Immature natural killer cell (primary cell): ENCODE results near the gene MRRF. TPM values are rescaled to one million over a fixed set of nuclear protein-coding genes. Genes with fewer than 3 reads are reported as not detected.

Source experiments
- DNase-seq, 3 donors: peaks; one replicate each; pipeline ENCODE4 v3.0.0; 2022; ENCODE audit warnings: mixed read lengths in 1 of 3
- H3K27ac Mint-ChIP-seq, 6 donors: one replicate each; pipeline ENCODE4 v1.8.0; 2020; ENCODE audit warnings: mixed read lengths in 6 of 6, mild to moderate bottlenecking in 5 of 6, inconsistent platforms in 4 of 6, moderate library complexity in 3 of 6
- H3K27me3 Mint-ChIP-seq, 3 donors: one replicate each; pipeline ENCODE4 v1.8.0; 2020 to 2021; ENCODE audit warnings: low read depth in 3 of 3, mild to moderate bottlenecking in 3 of 3, mixed read lengths in 3 of 3, moderate library complexity in 3 of 3, inconsistent platforms in 1 of 3
- H3K36me3 Mint-ChIP-seq, 3 donors: one replicate each; pipeline ENCODE4 v1.8.0; 2020; ENCODE audit warnings: mixed read lengths in 3 of 3, inconsistent platforms in 2 of 3, mild to moderate bottlenecking in 2 of 3
- H3K4me1 Mint-ChIP-seq, 2 donors: one replicate each; pipeline ENCODE4 v1.8.0; 2020; ENCODE audit warnings: inconsistent platforms in 2 of 2, mild to moderate bottlenecking in 2 of 2, mixed read lengths in 2 of 2, moderate library complexity in 1 of 2
- H3K4me3 Mint-ChIP-seq, 5 donors: one replicate each; pipeline ENCODE4 v1.8.0; 2020; ENCODE audit warnings: mild to moderate bottlenecking in 5 of 5, mixed read lengths in 5 of 5, inconsistent platforms in 3 of 5, moderate library complexity in 3 of 5
- H3K9me3 Mint-ChIP-seq, 6 donors: one replicate each; pipeline ENCODE4 v1.8.0; 2020; ENCODE audit warnings: mild to moderate bottlenecking in 6 of 6, mixed read lengths in 6 of 6, inconsistent platforms in 4 of 6, moderate library complexity in 3 of 6
- polyA plus RNA-seq, 3 donors: library from polyadenylated mRNA; unstranded; fragments of 300-500 nt; fragmentation: Illumina TruSeq; gene quantifications; one replicate each; pipeline ENCODE4 v1.2.3, GENCODE V29; 2021

The MRRF gene, protein sequence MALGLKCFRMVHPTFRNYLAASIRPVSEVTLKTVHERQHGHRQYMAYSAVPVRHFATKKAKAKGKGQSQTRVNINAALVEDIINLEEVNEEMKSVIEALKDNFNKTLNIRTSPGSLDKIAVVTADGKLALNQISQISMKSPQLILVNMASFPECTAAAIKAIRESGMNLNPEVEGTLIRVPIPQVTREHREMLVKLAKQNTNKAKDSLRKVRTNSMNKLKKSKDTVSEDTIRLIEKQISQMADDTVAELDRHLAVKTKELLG
- 10 to 100 TPM; 11.5 to 18.4 (median 16.3) TPM for polyA plus RNA-seq

DNA sequence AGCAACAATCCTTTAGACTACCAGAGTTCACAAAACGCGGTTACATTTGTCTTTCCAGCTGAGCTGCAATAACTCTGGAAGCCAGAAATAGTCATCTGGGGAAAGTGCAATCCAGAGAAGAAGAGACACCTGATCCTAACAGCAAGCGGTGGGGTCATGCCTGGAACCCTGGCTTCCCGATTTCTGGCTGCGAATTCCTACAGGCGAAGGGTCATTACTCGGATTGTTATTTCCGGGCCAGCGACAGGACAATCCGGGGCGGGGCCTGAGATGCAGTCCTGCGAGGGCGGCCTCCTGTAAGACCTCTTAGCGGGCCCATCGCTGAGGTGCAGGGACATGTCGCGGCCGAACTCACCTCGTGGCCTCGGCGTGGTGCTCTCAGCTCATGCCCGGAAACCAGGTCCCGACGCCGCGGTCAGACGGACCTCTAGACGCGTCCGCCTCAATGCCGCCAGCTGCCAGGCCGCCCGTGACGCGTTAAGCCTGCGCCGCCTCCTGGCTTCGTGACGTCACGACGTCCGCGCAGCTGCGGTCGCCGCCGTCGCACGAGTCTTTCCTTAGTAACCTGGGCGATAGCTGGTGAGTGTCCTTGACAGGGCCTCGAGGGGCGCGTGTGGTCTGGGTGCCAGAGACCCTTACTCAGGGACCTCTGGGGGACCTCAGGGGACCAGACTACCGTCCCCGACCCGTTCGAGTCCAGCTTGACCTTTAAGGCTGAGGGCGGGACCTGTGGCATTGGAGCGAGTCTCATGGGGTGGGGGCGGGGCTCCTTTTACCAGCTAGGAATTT is at the start of gene MRRF, which contains the start of gene RBM18:
MRRF (plus strand) TSS at position 523 of the 789 bp plus-strand sequence. CDS start 6,010 bp downstream, outside the sequence.
RBM18 (minus strand) TSS at position 481 of the 789 bp plus-strand sequence. CDS start 3,348 bp downstream, outside the sequence.
- H3K27me3 Mint-ChIP-seq: peaks cover 8 to 14% (median 14%) of the 10 kb centered on the region in 3 donors
- peaks cover 0 to 5% (median 0%) of the 10 kb centered on the region in 3 donors for H3K36me3 Mint-ChIP-seq
- H3K9me3 Mint-ChIP-seq: no peaks in the 10 kb centered on the region
- peaks cover 48 to 64% of the 10 kb centered on the region in 2 donors for H3K4me1 Mint-ChIP-seq
- peak within 1 kb of the TSS; percentile 93 to 100 (median 98) for H3K4me3 Mint-ChIP-seq
- DNase-seq: peak; percentile 93 to 95 (median 94)
- H3K27ac Mint-ChIP-seq: peak within 1 kb of the TSS; percentile 99 to 100 (median 100)

DNA sequence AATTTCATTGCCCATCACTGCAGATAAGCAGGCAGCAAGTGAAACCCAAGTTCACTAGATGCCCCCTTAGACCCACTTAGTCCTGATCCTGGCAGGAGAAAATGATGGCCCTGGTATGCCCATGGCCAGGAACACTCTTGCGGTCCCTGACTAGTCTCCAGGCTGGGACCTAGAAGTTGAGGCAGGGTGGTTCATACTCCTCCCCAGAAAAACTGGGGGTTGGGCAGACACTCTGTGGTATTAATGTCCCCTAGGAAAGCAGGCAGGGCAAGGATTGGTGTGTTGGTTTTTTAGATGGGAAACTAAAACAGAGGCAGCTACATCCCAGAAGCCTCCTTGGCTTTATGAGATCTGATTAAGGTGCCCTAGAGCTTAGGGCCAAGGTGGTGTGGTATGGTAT is 49.0 kb upstream of the MRRF start:
- Mint-ChIP-seq H3K4me1 (peaks cover 19 to 20% of the 10 kb centered on the region in 2 donors), H3K9me3 (peaks cover 0 to 1% (median 0%) of the 10 kb centered on the region in 6 donors), H3K27me3 (peaks cover 26 to 49% (median 30%) of the 10 kb centered on the region in 3 donors), H3K27ac (no peak overlapping the region), H3K4me3 (no peak overlapping the region), H3K36me3 (no peaks in the 10 kb centered on the region)
- DNase-seq: no peak

DNA sequence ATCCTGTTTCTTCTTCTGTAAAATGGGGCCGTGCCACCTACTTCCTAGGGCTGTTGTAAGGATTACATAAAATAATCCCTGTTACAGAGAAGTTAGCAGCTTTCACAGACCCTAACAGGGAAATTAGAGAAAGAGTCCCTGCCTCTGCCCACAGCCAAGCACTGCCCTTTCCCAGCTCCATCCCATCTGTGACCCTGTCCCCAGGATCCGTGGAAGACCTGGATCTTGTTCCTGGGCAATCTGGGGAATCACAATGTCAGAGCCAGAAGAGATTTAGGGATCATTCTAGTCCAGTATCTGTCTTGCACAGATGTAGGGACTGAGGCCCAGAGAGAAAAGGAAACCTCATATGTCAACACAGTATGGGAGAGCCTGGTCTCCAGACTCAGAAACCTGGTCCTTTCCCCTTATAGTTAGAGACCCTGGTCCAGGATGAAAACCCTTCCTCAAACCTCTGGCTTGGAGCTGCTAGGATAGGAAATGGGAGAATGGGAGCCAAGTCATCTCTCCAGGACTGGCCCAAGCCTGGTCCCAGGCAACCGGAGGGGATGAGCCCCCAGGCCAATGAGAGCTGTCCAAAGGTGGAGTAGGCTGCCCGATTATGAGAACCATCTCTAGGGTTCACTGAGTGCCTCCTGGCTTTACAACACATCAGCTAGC is 48.4 kb upstream of the MRRF start:
- Mint-ChIP-seq H3K4me1 (peaks cover 19 to 20% of the 10 kb centered on the region in 2 donors), H3K4me3 (no peak overlapping the region)

DNA sequence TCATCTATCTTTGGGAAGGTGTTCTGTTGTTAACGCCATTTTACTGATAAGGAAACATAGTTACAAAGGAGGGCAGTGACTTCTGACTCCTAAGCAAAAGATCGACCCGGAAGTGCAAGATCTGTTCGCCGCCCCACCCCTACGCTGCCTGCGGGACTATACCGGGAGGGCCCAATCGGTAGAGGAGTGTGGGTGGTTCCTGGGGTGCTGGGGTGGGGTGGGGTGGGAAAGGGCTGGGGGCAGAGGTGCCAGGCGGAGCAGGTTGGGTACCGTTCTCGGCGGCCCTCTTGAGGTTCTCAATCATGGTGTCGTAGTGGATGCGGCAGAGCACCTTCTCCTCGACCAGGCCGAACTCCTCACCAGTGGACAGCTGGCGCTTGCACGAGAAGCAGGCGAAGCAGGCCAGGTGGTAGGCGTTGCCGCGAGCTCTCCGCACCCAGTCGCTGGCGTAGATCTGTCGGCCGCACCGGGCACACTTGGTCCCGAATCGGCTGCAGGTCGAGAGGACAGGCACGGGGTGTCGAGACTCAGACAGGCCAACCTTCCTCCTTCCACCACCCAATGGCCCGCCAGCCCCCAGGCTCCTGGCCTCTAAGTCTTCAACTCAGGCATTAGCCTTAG is 47.8 kb upstream of the MRRF start:
- Mint-ChIP-seq H3K27ac (no peak overlapping the region), H3K4me3 (no peak overlapping the region), H3K36me3 (no peaks in the 10 kb centered on the region), H3K4me1 (peaks cover 19 to 20% of the 10 kb centered on the region in 2 donors), H3K27me3 (peaks cover 23 to 50% (median 32%) of the 10 kb centered on the region in 3 donors), H3K9me3 (peaks cover 0 to 1% (median 0%) of the 10 kb centered on the region in 6 donors)
- no peak for DNase-seq

More for the DNA sequence above, 48.4 kb upstream of the MRRF start:
- peaks cover 0 to 1% (median 0%) of the 10 kb centered on the region in 6 donors for H3K9me3 Mint-ChIP-seq
- no peak overlapping the region for H3K27ac Mint-ChIP-seq
- peaks cover 25 to 48% (median 32%) of the 10 kb centered on the region in 3 donors for H3K27me3 Mint-ChIP-seq
- H3K36me3 Mint-ChIP-seq: no peaks in the 10 kb centered on the region
- no peak for DNase-seq

DNA sequence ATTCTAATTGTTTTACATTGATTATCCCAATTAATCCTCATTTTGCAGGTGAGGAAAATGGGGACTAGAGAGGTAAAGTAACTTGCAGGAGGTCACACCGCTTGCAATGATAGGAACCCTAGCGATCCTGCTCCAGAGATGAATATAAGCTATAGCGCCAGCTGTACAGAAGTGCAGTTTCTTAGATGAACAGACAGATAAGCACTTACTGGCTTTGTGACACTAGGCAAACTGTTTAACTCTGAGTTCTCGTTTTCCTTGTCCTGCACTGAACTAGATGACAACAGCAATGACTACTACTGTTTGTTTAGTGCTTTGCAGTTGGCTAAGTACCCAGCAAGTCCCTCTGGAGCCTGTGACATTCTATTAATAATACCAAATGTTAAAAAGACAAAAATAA is 47.0 kb upstream of the MRRF start:
- peaks cover 23 to 53% (median 32%) of the 10 kb centered on the region in 3 donors for H3K27me3 Mint-ChIP-seq
- no peak overlapping the region for H3K4me3 Mint-ChIP-seq
- DNase-seq: no peak
- peaks cover 19% of the 10 kb centered on the region in 2 donors for H3K4me1 Mint-ChIP-seq
- H3K9me3 Mint-ChIP-seq: peaks cover 0 to 1% (median 0%) of the 10 kb centered on the region in 6 donors
- no peaks in the 10 kb centered on the region for H3K36me3 Mint-ChIP-seq
- H3K27ac Mint-ChIP-seq: no peak overlapping the region

DNA sequence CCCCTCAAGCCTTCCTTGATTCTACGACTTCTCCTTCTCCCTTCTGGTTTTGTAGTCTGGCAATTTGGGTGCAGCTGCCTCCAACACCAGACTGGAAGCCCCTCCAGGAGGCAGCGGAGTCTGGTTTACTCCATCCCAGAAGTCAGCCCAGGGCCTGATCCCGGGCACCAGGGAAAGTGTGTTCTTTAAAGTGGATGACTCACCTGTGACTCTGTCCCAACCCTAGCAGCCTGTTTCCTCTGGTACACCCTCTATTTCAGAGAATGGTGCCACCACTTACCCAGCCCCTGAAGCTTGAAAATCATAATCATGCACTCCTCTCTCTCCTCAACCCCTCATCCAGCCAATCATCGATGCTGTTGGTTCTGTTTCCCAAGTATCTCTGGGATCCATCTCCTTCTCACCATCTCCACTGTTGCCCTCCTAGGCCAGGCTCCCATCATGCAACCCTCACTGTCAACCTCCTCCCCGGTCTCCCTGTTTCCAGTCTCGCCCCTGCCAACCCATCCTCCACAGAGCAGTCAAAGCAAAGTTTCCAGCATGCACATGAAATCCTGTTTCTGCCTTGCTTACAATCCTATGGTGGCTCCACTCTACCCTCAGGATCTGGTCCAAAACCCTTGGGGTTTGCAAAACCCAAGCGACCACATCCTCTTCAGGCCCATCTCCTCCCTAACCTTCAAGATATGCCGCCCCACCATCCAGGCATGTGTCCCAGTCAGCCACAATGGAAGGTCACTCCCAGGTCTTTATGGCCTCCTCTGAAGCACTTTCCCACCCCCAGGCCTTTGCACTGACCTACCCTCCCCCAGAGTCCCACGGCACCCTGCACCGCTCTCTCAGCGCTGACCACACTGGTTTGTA is 46.4 kb upstream of the MRRF start:
- H3K27me3 Mint-ChIP-seq: peaks cover 21 to 51% (median 31%) of the 10 kb centered on the region in 3 donors
- H3K36me3 Mint-ChIP-seq: no peaks in the 10 kb centered on the region
- peak overlapping the region in 2 of 5 donors; percentile 2 to 6 for H3K4me3 Mint-ChIP-seq
- no peak for DNase-seq
- peaks cover 13 to 14% of the 10 kb centered on the region in 2 donors for H3K4me1 Mint-ChIP-seq
- no peak overlapping the region for H3K27ac Mint-ChIP-seq
- H3K9me3 Mint-ChIP-seq: peaks cover 0 to 1% (median 0%) of the 10 kb centered on the region in 6 donors

DNA sequence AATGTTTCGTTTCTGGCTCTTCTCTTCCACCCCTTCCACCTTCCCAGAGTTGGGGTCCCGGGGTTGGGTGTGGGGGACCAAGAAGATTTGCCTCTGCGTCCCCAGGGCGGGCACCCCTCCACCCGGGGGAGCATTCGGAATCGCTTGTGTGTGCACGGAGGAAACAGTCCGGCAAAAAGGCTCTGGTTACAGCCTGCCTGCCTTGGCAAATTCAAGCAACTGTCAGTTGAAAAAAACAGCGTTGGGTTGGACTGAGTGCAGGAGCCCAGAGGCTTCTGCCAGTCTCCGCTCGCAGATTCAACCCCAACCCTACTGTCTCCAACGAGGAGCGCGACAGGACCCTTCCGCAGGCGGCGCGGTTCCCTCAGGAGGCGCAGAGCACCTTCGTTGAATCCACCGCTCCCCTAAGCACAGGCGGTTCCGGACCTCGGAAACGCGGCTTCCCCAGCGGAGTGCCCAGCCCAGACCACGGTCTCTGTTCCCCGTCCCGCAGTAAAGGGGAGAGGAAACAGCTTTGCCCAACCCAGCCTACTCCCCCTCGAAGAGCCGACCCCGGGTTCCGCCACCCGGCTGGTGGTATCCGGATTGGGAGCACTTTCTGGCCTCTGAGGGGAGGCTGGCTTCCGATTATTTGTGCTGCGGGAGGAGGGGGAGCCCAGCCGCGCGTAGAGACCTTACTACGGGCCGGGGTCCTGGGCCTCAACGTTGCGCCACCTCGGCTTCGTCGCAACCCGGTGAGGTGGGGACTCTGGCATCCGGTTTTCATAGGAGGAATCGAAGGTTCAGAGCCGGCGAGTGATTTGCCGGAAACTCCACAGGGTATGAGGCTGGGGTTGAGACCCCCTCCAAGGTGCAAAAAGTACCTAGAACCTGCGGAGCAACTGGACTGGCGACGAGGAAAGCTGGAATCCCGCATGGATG is 45.5 kb upstream of the MRRF start:
- H3K36me3 Mint-ChIP-seq: no peaks in the 10 kb centered on the region
- DNase-seq: no peak
- peaks cover 20 to 53% (median 33%) of the 10 kb centered on the region in 3 donors for H3K27me3 Mint-ChIP-seq
- H3K4me1 Mint-ChIP-seq: peaks cover 12 to 14% of the 10 kb centered on the region in 2 donors
- H3K27ac Mint-ChIP-seq: no peak overlapping the region
- peak overlapping the region in 2 of 5 donors; percentile 44 to 57 for H3K4me3 Mint-ChIP-seq
- peaks cover 0 to 1% (median 0%) of the 10 kb centered on the region in 6 donors for H3K9me3 Mint-ChIP-seq

DNA sequence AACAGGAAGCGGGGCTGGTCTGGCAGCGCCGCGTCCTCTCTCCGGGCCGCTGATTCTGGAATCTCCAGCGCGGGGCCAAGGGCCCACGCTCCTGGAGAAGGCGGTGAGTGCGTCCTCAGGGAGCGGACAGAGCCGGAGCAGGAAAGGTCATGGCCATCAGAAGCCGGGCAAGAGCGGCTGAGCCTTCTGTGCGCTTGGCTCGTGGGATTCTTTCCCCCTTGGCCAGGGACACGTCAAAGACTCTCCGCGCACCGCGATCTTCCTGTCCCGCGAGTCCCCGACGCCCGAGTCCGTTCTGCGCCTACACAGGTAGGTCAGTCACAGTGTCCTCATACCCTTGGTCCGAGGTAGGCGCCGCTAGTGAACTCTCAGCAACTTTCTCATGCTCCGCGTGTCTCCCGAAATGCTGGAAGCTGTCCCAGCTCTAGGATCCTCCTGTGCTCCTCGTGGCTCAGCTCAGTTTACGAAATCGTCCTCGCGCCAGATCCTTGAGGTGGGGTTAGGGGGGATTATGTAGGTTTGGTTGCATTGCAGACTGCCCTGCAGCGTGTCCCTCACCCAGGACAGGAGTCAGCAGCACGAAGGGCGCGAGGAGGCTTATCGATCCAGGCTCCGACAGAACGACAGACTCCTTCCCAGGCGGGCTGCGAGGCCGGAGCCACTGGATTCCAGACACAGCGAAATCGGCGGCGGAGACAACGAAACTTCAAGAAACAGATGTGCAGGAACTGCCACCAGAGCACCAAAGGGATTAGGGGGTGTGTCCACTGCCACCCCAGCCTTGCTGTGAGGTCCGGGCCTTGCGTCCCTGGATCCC is 44.6 kb upstream of the MRRF start:
- peaks cover 0 to 1% (median 0%) of the 10 kb centered on the region in 6 donors for H3K9me3 Mint-ChIP-seq
- no peak for DNase-seq
- H3K4me3 Mint-ChIP-seq: peak overlapping the region in 1 of 5 donors; percentile 30
- H3K27ac Mint-ChIP-seq: no peak overlapping the region
- H3K27me3 Mint-ChIP-seq: peaks cover 22 to 50% (median 33%) of the 10 kb centered on the region in 3 donors
- H3K36me3 Mint-ChIP-seq: no peaks in the 10 kb centered on the region
- H3K4me1 Mint-ChIP-seq: peaks cover 8 to 12% of the 10 kb centered on the region in 2 donors

DNA sequence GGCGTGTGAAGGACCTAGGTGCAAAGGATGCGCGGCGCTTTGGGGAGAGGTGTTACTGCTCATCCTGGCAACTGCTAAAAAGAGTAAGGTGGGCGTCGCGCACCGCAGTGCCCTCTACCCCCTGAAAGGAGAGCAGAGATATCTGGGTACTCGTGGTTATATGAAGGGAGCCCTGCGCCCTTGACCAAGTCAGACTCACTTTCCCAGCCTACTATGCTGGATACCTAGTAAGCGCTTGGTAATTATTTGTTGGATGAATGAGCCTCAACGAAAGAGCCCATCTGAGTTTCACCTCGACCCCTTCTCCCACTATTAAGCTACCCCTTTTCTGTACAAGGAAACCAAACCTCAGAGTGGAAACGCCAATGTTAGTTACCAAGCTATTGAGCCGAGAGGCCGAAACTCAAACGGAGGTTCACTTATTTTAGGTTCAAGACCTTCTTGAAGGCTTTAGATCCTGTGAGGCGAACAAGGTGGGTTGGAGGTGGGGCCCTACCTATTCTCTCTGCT is 44.0 kb upstream of the MRRF start:
- DNase-seq: no peak
- Mint-ChIP-seq H3K9me3 (peaks cover 0 to 1% (median 0%) of the 10 kb centered on the region in 6 donors), H3K27ac (no peak overlapping the region), H3K27me3 (peaks cover 21 to 49% (median 33%) of the 10 kb centered on the region in 3 donors), H3K36me3 (no peaks in the 10 kb centered on the region), H3K4me1 (peaks cover 8 to 12% of the 10 kb centered on the region in 2 donors), H3K4me3 (no peak overlapping the region)

DNA sequence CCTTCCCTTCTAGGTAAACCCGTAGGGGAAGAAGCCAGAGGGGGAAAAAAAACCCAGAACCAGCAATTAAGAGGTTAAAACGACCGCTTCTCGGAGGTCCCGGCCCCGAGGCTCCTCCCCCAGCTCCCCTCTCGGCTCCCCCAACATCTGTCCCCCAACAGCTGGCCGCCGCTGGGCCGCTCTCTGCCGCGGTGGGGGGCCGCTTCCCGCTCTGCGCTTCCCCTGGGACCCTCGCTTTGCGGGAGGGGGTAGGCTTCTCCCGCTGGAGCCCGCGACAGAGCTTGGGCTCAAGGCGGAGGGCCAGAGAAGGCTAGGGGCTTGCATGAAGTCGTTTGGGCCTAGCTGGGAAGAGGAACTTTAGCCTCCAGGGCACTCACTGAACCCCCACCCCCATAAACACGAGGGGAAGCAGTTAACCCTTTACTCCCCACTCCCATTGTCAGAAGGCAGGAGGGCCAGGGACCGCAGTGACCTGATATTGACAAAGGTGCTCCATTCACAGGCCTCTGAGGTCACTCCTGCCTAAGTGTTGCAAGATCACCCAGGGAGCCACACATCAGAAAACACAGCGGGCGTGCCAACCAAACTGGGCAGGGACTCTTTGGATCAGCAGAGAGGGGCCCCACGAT is 43.4 kb upstream of the MRRF start:
- no peak for DNase-seq
- no peaks in the 10 kb centered on the region for H3K36me3 Mint-ChIP-seq

More for the DNA sequence above, 43.4 kb upstream of the MRRF start:
- Mint-ChIP-seq H3K4me1 (peaks cover 9 to 12% of the 10 kb centered on the region in 2 donors), H3K27ac (no peak overlapping the region), H3K4me3 (no peak overlapping the region), H3K9me3 (peaks cover 0 to 1% (median 0%) of the 10 kb centered on the region in 6 donors), H3K27me3 (peaks cover 19 to 45% (median 33%) of the 10 kb centered on the region in 3 donors)
